ENCODE results near the gene FARSB. TPM values are rescaled to one million over a fixed set of nuclear protein-coding genes. Genes with fewer than 3 reads are reported as not detected.
"Not testable (repeated sequence)": the region's sequence is repeated elsewhere in the genome, so short reads cannot be mapped to it uniquely, and the experiment has no call there.

The FARSB gene
- 18.7 and 36.1 TPM in 2 replicates for total RNA-seq (2014; rRNA removed; shearing (Covaris generic))

DNA sequence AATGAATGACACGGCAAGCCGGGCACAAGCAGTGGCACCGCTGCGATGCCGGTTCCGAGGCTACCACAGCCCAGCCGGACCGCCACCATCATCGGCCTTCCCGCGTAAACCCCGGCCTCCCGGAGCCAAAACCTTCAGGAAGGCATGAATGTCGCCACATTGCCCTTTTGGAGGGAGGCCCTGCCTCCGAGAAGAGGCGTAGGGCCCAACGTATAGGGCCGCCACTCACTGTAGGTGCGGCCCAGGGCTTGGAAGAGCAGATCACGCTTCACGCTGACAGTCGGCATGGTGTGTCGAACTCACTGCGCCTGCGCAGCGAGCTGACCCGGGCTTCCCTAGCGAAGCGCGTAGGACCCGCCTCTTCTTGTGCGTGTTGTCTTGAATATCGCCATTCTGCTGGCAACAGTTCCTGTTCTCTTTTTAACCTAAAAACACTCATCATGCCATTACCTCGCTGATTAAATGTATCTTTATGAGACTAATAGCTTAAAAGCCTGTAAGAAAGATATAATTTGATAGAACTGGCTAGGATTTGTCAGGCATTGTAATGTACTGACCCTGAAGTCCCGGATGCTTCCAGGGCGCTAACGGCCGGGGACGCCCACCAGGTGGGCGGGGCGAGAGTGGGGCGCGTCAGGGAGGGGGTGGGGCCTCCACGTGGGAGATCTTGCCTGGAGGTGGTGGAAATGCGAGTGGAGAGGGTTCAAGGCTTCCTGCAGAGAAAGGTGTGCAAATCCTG, at the start of gene FARSB:
FARSB (minus strand) TSS at position 306 of the 739 bp plus-strand sequence; CDS start at position 287, 19 bp downstream.
- peak; percentile 95 to 98 for DNase-seq (ENCODE audit: low read depth in 1 of 2, low spot score in 2 of 2)
- peak within 1 kb of the TSS; percentile 85 for H3K4me3 ChIP-seq
- H3K4me1 ChIP-seq (replicated peaks) = peaks cover 13% of the 10 kb centered on the region
- H3K27ac ChIP-seq = peak within 1 kb of the TSS; percentile 99
- no peaks in the 10 kb centered on the region for H3K27me3 ChIP-seq (replicated peaks)
- H3K9me3 ChIP-seq (replicated peaks) = no peaks in the 10 kb centered on the region
- peaks cover 7% of the 10 kb centered on the region; the same call in 1 of the 2 replicates for H3K36me3 ChIP-seq

DNA sequence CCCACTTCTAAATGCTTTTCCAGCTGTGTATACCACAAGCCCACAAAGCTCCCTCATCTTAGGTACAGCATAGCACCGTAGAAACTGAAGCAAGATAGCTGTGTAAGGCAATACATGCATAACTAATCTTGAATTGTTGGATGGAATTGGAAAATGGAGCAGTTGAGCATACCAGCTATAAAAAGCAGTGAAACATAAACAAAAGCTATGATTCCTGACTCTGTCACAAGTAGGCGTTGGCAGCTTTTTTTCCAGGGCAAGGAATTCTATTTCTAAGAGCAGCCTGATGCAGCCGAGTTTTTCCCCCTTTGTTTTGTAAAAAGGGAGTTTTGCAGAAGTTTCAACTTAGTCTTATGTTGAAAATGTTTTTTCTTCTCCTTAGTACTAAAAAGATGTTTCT, 48.0 kb upstream of the FARSB start:
- Histone ChIP-seq H3K4me1 (replicated peaks) (peaks cover 29% of the 10 kb centered on the region), H3K36me3 (no peaks in the 10 kb centered on the region), H3K27ac (no peak overlapping the region), H3K9me3 (replicated peaks) (no peaks in the 10 kb centered on the region), H3K27me3 (replicated peaks) (no peaks in the 10 kb centered on the region), H3K4me3 (no peak overlapping the region)
- peak in 1 of 2 experiments; percentile 32 for DNase-seq (ENCODE audit: low read depth in 1 of 2, low spot score in 2 of 2)

DNA sequence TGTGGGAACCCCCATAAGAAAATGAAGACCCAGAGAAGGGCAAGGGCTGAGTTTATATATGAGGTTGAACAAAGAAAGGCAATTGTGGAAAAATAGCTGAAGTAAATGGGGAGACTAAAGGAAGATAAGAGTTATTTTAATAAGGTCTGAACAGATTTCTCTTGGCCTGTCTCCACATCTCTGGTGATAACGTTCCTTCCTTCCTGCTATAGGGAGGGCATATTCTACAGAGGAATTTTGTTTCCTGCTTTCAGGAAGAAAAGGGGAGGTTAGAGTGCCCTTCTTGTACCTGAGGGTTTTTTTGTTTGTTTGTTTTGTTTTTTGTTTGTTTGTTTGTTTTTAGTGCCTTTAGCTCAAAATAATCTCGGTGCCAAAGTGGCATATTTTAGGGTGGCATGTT, 47.2 kb upstream of the FARSB start:
- H3K4me1 ChIP-seq (replicated peaks) = peaks cover 21% of the 10 kb centered on the region
- no peak overlapping the region for H3K4me3 ChIP-seq

DNA sequence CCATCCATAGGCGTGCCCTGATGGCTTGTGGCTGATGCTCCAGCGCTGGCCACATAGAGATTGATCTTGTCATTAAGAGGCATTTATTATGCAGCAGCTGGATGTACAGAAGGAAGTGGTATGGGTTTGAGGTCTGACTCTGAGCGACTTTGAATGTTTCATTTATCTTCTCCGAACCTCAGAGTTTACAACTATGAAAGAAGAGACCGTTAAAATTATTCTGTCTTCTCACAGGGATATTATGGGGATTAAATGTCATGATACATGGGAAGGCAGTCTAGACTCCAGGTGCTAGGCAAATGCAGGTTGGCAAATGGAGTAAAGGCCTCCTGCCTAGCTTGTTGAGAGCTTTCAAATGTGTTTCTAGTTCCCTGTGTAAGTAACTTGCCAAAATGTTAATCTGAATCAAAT, 45.8 kb upstream of the FARSB start:
- H3K27me3 ChIP-seq (replicated peaks) = no peaks in the 10 kb centered on the region
- no peak for DNase-seq (ENCODE audit: low read depth in 1 of 2, low spot score in 2 of 2)

More for the DNA sequence above, 47.2 kb upstream of the FARSB start:
- H3K27ac ChIP-seq = no peak overlapping the region
- H3K27me3 ChIP-seq (replicated peaks) = no peaks in the 10 kb centered on the region
- H3K36me3 ChIP-seq = no peaks in the 10 kb centered on the region
- no peaks in the 10 kb centered on the region for H3K9me3 ChIP-seq (replicated peaks)
- DNase-seq (ENCODE audit: low read depth in 1 of 2, low spot score in 2 of 2) = no peak

DNA sequence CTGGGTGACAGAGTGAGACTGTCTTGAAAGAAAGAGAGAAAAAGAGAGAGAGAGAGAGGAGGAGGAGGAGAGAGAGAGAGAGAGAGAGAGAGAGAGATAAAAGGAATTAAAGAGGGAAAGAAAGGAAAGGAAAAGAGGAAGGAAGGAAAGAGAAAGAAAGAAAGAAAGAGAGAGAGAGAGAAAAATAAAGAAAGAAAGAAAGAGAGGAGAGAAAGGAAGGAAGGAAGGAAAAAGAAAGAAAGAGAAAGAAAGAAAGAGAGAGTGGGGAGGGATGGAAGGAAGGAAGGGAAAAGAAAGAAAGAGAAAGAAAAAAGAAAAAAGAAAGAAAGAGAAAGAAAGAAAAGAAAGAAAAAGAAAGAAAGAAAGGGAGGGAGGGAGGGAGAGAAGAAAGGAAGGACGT, 45.3 kb upstream of the FARSB start:
- H3K36me3 ChIP-seq = no peaks in the 10 kb centered on the region
- H3K4me3 ChIP-seq = no peak overlapping the region
- H3K4me1 ChIP-seq (replicated peaks) = peaks cover 13% of the 10 kb centered on the region
- no peak overlapping the region for H3K27ac ChIP-seq
- DNase-seq (ENCODE audit: low read depth in 1 of 2, low spot score in 2 of 2) = no peak
- no peaks in the 10 kb centered on the region for H3K9me3 ChIP-seq (replicated peaks)
- H3K27me3 ChIP-seq (replicated peaks) = no peaks in the 10 kb centered on the region

More for the DNA sequence above, 45.8 kb upstream of the FARSB start:
- Histone ChIP-seq H3K36me3 (no peaks in the 10 kb centered on the region), H3K4me3 (no peak overlapping the region), H3K4me1 (replicated peaks) (peaks cover 13% of the 10 kb centered on the region), H3K9me3 (replicated peaks) (no peaks in the 10 kb centered on the region), H3K27ac (no peak overlapping the region)

DNA sequence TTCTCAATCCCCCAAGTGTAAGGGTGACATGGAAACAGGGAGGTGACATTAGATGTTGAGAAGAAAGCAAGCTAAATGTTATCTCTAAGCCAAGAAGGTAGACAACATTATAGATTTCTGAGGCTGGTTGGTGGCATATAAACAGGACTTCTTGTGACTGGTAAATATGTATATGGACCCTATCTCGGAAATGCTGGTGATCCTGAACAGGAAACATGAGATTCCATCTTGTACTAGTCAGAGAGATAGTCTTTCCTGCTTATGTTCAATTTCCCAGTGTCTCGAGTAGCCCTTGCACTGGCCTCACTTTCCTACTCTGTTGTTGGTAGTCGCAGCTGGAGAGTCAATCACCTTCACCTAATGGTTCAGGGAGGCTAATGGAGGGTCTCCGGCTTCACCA, 42.4 kb upstream of the FARSB start:
- Histone ChIP-seq H3K9me3 (replicated peaks) (no peaks in the 10 kb centered on the region), H3K4me1 (replicated peaks) (peaks cover 3% of the 10 kb centered on the region), H3K27ac (no peak overlapping the region), H3K4me3 (no peak overlapping the region), H3K27me3 (replicated peaks) (no peaks in the 10 kb centered on the region), H3K36me3 (no peaks in the 10 kb centered on the region)
- DNase-seq (ENCODE audit: low read depth in 1 of 2, low spot score in 2 of 2) = no peak

DNA sequence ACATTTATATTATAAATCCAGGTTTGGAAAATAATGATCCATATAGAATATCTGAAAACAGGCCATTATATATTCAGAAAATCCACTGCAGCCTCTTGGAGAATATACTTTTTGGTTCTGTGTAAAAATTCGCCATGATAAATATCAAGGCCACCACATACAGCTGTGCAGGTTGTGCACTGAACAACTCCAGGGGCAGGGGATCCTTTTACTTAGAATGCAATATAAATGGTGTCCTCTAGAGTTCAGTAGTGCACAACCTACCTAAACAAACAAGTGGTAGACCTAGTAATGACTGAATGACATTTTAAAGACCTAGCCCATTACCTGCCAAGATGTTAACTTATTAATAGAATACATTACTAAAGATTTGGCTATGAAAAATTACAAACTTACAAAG, 37.9 kb upstream of the FARSB start:
- H3K27ac ChIP-seq = no peak overlapping the region
- DNase-seq (ENCODE audit: low read depth in 1 of 2, low spot score in 2 of 2) = no peak
- H3K9me3 ChIP-seq (replicated peaks) = no peaks in the 10 kb centered on the region
- no peak overlapping the region for H3K4me3 ChIP-seq
- H3K4me1 ChIP-seq (replicated peaks) = peaks cover 6% of the 10 kb centered on the region; the same call in 1 of the 2 replicates
- H3K27me3 ChIP-seq (replicated peaks) = no peaks in the 10 kb centered on the region
- no peaks in the 10 kb centered on the region for H3K36me3 ChIP-seq

DNA sequence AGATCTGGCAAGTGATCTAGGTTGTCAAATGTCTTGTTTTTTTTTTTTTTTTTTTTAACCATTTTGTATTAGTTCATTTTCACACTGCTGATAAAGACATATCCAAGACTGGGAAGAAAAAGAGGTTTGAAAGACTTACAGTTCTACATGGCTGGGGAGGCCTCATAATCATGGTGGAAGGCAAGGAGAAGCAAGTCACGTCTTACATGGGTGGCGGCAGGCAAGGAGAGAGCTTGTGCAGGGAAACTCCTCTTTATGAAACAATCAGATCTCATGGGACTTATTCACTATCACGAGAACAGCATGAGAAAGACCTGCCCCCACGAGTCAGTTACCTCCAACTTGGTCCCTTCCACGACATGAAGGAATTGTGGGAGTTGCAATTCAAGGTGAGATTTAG, 37.5 kb upstream of the FARSB start:
- not testable (repeated sequence) for DNase-seq (ENCODE audit: low read depth in 1 of 2, low spot score in 2 of 2); H3K27me3 ChIP-seq (replicated peaks); H3K36me3 ChIP-seq; H3K4me1 ChIP-seq (replicated peaks); H3K9me3 ChIP-seq (replicated peaks); H3K4me3 ChIP-seq; H3K27ac ChIP-seq

DNA sequence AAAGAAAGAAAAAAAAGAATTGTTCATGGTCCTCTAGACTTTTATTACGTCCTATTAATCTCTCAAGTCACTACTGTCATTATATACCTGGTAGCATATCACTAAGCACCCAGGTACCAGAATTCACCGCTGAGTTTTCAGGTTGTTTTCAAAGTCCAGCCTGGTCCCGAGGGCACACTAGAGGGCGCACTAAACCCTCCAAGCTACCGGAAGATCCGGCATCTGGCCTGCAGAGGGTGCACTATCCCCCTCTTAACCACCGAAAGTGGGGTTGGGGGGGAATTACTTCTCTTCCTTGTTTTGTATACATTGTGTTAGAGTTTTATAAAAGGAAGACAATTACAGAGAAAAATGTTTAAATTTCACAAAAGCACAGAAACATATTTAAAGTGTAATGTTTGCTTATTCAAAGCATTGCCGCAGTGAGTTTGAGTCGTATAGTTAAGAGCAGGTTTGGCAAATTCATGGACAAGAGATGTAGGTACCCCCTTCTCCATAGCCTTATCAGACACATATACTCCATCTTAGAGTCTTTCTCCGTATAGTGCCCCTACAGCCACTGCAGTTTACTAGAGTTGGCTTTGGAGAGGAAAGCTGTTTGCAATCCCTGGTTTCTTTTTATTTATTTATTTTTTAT, 34.8 kb upstream of the FARSB start:
- no peaks in the 10 kb centered on the region for H3K36me3 ChIP-seq
- no peaks in the 10 kb centered on the region for H3K27me3 ChIP-seq (replicated peaks)
- H3K4me1 ChIP-seq (replicated peaks) = peaks cover 6% of the 10 kb centered on the region
- H3K27ac ChIP-seq = no peak overlapping the region
- peak; percentile 59 to 72 for DNase-seq (ENCODE audit: low read depth in 1 of 2, low spot score in 2 of 2)
- H3K9me3 ChIP-seq (replicated peaks) = no peaks in the 10 kb centered on the region
- no peak overlapping the region for H3K4me3 ChIP-seq

DNA sequence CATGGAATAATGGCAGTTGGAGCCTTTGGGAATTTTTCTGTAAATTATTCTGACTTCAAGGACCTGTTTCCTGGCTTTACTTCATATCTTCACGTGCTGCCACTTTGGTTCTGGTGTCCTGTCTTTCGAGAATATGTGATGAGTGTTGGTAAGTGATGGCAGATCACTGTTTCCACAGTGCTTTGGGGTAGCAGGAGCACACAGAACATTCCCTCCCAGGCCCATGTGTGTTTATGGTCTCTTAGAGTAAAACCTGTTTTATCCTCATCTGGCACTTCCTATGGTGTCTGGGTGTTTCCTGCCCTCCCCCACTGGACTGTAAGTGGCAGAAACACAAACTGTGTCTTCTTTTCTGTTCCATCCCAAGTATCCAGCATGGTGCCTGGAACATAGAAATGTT, 33.4 kb upstream of the FARSB start:
- no peak for DNase-seq (ENCODE audit: low read depth in 1 of 2, low spot score in 2 of 2)
- Histone ChIP-seq H3K36me3 (no peaks in the 10 kb centered on the region), H3K4me1 (replicated peaks) (peaks cover 6% of the 10 kb centered on the region), H3K27me3 (replicated peaks) (no peaks in the 10 kb centered on the region), H3K27ac (no peak overlapping the region), H3K9me3 (replicated peaks) (no peaks in the 10 kb centered on the region), H3K4me3 (no peak overlapping the region)

DNA sequence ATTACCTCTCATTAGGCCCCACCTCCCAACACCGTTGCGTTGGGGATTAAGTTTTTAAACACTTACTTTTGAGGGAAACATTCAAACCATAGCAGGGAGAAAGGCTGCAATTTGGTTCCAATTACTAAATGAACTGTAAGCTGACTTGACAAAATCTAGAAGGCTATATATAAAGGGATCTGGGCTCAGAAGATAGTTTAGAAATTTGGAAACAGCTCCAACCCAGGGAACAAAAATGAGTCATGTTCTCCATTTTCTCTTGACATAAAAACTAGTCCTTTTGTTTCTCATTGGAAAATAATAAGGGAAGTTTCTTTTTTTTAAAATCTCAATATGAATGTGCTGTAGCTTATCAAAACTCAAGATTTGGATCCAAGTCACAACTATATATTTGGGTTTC, 33.0 kb upstream of the FARSB start:
- Histone ChIP-seq H3K27me3 (replicated peaks) (no peaks in the 10 kb centered on the region), H3K4me3 (no peak overlapping the region), H3K4me1 (replicated peaks) (peaks cover 6% of the 10 kb centered on the region), H3K36me3 (no peaks in the 10 kb centered on the region), H3K27ac (no peak overlapping the region), H3K9me3 (replicated peaks) (no peaks in the 10 kb centered on the region)
- DNase-seq (ENCODE audit: low read depth in 1 of 2, low spot score in 2 of 2) = no peak

DNA sequence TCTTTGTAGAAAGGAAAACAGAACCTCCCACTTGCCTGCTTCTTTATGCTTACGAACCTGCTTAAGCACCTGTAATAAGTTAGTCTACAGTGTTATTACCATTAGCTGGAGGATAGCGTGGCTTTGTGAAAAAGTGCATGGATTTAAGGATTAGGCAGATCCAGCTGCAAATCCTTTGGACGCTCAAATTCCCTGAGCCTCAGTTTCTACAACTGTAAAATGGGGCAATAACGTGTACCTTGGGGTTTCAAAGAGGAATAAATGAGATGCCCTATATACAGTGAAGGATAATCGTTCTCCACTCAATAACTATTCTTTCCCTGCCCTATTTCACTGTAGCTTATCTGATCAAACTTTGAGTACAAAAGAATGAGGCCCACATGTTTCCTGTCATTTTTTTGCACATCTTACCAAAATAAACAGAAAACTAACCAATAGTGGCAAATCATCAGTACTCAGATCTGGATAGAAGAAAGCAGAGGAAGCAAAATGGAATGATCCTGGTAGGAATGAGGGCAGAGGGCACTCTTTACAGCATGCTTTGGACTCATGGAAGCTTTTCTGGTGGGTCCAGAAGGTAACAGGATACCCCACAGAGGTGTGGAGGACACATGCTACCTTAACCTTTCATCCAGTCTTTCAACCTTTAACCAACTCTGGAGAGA, 30.3 kb upstream of the FARSB start:
- no peak overlapping the region for H3K27ac ChIP-seq
- H3K36me3 ChIP-seq = no peaks in the 10 kb centered on the region
- H3K9me3 ChIP-seq (replicated peaks) = no peaks in the 10 kb centered on the region
- no peak for DNase-seq (ENCODE audit: low read depth in 1 of 2, low spot score in 2 of 2)
- no peak overlapping the region for H3K4me3 ChIP-seq
- no peaks in the 10 kb centered on the region for H3K27me3 ChIP-seq (replicated peaks)
- H3K4me1 ChIP-seq (replicated peaks) = peaks cover 6% of the 10 kb centered on the region

DNA sequence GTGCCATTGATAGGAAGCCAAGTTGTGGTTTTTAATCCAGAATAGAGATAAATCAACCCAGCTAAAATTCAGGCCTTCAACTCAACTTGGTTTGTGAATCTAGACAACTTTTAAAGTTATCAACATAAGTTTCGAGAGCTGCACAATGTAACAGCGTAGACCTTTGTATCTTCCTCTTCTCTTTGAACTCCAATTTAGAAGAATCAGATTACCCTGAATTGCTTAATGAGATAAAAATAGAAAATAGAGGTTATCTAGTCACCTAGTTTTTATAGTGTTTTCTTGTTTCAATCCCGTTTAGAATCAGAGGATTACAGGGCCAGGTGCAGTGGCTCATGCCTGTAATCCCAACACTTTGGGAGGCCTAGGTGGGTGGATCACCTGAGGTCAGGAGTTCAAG, 27.9 kb upstream of the FARSB start:
- H3K4me3 ChIP-seq = no peak overlapping the region
- no peak for DNase-seq (ENCODE audit: low read depth in 1 of 2, low spot score in 2 of 2)
- no peaks in the 10 kb centered on the region; the same call in 1 of the 2 replicates for H3K4me1 ChIP-seq (replicated peaks)
- H3K27ac ChIP-seq = no peak overlapping the region
- H3K27me3 ChIP-seq (replicated peaks) = peaks cover 11% of the 10 kb centered on the region
- no peaks in the 10 kb centered on the region; the same call in 1 of the 2 replicates for H3K9me3 ChIP-seq (replicated peaks)
- no peaks in the 10 kb centered on the region for H3K36me3 ChIP-seq

DNA sequence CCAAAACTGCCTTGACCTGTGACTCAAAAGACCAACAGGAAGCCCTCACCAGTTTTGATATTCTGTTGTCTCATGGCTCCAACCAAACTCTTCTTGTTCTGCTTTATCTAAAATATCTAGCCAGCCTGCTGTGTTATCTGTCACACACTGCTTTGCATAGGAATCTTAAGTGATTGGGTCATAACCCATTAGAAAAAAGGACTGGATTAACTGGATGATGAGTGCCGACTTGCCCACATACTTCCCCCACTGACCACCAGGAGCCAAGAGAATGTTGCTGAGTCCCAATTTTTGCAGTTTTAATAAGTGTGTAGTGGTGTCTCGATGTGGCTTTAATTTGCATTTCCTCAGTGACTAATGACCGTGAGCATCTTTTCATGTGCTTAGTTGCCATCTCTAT, 22.1 kb upstream of the FARSB start:
- Histone ChIP-seq H3K27me3 (replicated peaks) (peaks cover 42% of the 10 kb centered on the region), H3K9me3 (replicated peaks) (no peaks in the 10 kb centered on the region; the same call in 1 of the 2 replicates), H3K4me1 (replicated peaks) (no peaks in the 10 kb centered on the region), H3K27ac (no peak overlapping the region), H3K4me3 (no peak overlapping the region), H3K36me3 (no peaks in the 10 kb centered on the region)
- no peak for DNase-seq (ENCODE audit: low read depth in 1 of 2, low spot score in 2 of 2)

Data from SJSA1 (cell line).